ENCODE data around the gene NHS.

- TF ChIP-seq CTCF (IDR thresholded peaks at IDR 0.05) (no peak), POLR2A (IDR thresholded peaks at IDR 0.05) (no peak)
Measured at GRCh38 chrX:17432158-17432557, 57.2 kb downstream of the NHS start.
